Measurements from ENCODE around the gene JAM3.

Gene JAM3

DNA sequence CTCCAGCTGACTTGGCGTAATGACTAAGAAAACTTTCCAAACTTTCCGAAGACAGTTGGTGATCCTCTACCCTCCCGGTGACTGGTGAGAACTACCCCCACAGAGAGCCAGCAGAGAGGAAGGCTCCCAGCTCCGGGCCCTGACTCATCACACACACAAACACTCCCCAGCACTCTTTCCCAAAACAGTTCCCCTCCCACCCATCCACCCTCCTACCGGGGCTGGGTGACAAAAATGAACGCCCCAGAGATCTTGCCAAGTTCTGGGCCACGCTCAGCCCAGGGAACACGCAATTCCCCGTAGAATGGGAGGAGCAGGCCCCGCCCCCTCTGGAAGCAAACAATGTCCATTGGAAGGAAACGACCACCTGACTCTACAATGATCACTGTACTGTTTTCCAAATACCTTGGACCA, 21.3 kb upstream of the JAM3 start:
- Histone ChIP-seq H3K27ac (ENCODE audit: insufficient read depth, low read depth, low read length, poor library complexity, severe bottlenecking) (no peak overlapping the region), H3K4me1 (ENCODE audit: control insufficient read depth, insufficient read depth, low read length) (peaks cover 5% of the 10 kb centered on the region), H3K36me3 (ENCODE audit: control insufficient read depth, insufficient read depth, low read length) (no peaks in the 10 kb centered on the region), H3K9me3 (ENCODE audit: control insufficient read depth, low read length) (no peaks in the 10 kb centered on the region), H3K4me3 (ENCODE audit: insufficient read depth, low read depth, low read length) (no peak overlapping the region), H3K27me3 (ENCODE audit: control insufficient read depth, insufficient read depth, low read length, poor library complexity, severe bottlenecking) (peaks cover 8% of the 10 kb centered on the region)
- 61 to 66% methylated on average over 11 of the region's 11 CpGs for WGBS, 2 experiments

- no peak overlapping the region for H3K4me3 ChIP-seq (ENCODE audit: insufficient read depth, low read depth, low read length)
- no peak overlapping the region for H3K27ac ChIP-seq (ENCODE audit: insufficient read depth, low read depth, low read length, poor library complexity, severe bottlenecking)
- peaks cover 5% of the 10 kb centered on the region for H3K4me1 ChIP-seq (ENCODE audit: control insufficient read depth, insufficient read depth, low read length)
- H3K9me3 ChIP-seq (ENCODE audit: control insufficient read depth, low read length), result no peaks in the 10 kb centered on the region
- no peaks in the 10 kb centered on the region for H3K36me3 ChIP-seq (ENCODE audit: control insufficient read depth, insufficient read depth, low read length)
- WGBS, 2 experiments, result 92 to 95% methylated on average over 8 to 9 of the region's 9 CpGs
- H3K27me3 ChIP-seq (ENCODE audit: control insufficient read depth, insufficient read depth, low read length, poor library complexity, severe bottlenecking), result peaks cover 8% of the 10 kb centered on the region
Measured at GRCh38 chr11:134048028-134048427, 20.8 kb upstream of the JAM3 start.

DNA sequence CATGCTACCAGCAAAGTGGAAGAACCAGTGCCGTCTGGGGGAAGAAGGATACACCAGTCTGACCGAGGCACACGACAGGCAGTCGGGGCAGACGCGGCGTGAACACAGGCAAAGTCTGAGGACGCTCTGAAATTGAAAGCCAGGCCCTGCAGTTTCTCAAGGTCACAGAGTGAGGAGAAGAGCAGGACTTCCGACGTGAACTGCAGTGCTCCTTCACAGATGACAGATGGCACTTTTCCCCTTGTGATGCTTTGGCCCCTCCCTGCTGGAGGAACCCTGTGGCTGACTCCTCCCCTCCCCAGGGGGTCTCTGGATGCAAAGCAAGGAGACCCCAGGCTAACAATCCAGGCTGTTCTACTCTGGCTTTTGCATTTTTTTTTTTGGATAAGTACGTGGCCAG, 19.6 kb upstream of the JAM3 start:
- 56 to 58% methylated on average over 11 of the region's 11 CpGs for WGBS, 2 experiments

DNA sequence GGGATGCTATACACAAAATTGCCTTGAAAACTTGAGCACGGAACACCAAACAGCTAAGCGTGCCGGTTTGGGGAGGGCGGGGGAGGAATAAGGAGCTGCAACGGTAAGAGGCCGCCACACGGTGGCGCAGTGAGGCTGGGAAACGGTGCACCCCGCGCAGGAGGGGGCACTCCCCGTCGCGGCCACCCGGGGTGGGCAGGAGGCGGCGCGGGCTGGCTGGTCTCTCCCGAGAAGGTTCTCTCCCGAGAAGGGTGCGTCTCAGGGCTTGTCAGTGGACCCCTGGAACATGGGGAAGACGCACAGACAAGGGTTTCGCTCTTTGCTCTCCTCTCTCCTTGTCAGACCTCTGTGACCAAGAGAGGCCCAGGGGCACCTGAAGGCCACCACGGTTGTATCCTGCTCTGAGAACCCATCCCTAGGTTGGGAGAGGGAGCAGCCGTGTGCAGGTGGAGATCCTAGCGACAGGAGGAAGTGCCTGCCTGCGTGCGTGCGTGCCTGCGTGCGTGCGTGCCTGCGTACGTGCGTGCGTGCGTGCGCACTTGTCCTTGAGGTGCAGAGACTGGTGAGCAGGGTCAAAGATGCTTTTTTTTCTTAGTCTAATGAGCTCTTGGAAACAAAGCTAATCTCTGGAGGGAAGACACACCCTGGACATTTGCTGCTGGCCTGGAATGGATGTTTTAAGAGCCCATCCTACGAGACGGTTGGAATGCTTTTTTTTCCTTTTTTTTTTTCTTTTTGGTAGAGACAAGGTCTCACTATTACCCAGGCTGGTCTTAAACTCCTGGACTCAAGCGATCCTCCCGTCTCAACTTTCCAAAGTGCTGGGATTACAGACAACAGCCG, 18.1 kb upstream of the JAM3 start:
- Histone ChIP-seq H3K36me3 (ENCODE audit: control insufficient read depth, insufficient read depth, low read length) (no peaks in the 10 kb centered on the region), H3K27me3 (ENCODE audit: control insufficient read depth, insufficient read depth, low read length, poor library complexity, severe bottlenecking) (peaks cover 12% of the 10 kb centered on the region), H3K4me1 (ENCODE audit: control insufficient read depth, insufficient read depth, low read length) (peaks cover 5% of the 10 kb centered on the region), H3K4me3 (ENCODE audit: insufficient read depth, low read depth, low read length) (no peak overlapping the region), H3K27ac (ENCODE audit: insufficient read depth, low read depth, low read length, poor library complexity, severe bottlenecking) (no peak overlapping the region), H3K9me3 (ENCODE audit: control insufficient read depth, low read length) (no peaks in the 10 kb centered on the region)
- 43 to 47% methylated on average over 43 of the region's 43 CpGs for WGBS, 2 experiments

More for the DNA sequence above, 19.6 kb upstream of the JAM3 start:
- Histone ChIP-seq H3K27ac (ENCODE audit: insufficient read depth, low read depth, low read length, poor library complexity, severe bottlenecking) (no peak overlapping the region), H3K27me3 (ENCODE audit: control insufficient read depth, insufficient read depth, low read length, poor library complexity, severe bottlenecking) (peaks cover 12% of the 10 kb centered on the region), H3K4me3 (ENCODE audit: insufficient read depth, low read depth, low read length) (no peak overlapping the region), H3K36me3 (ENCODE audit: control insufficient read depth, insufficient read depth, low read length) (no peaks in the 10 kb centered on the region), H3K9me3 (ENCODE audit: control insufficient read depth, low read length) (no peaks in the 10 kb centered on the region), H3K4me1 (ENCODE audit: control insufficient read depth, insufficient read depth, low read length) (peaks cover 5% of the 10 kb centered on the region)

GRCh38 chr11:134052395-134052987, 16.4 kb upstream of the JAM3 start:
- H3K27me3 ChIP-seq (ENCODE audit: control insufficient read depth, insufficient read depth, low read length, poor library complexity, severe bottlenecking), result peaks cover 10% of the 10 kb centered on the region
- H3K9me3 ChIP-seq (ENCODE audit: control insufficient read depth, low read length), result no peaks in the 10 kb centered on the region
- no peak overlapping the region for H3K4me3 ChIP-seq (ENCODE audit: insufficient read depth, low read depth, low read length)
- no peaks in the 10 kb centered on the region for H3K36me3 ChIP-seq (ENCODE audit: control insufficient read depth, insufficient read depth, low read length)
- H3K4me1 ChIP-seq (ENCODE audit: control insufficient read depth, insufficient read depth, low read length), result no peaks in the 10 kb centered on the region
- 88% methylated on average over 12 of the region's 12 CpGs for WGBS, 2 experiments
- no peak overlapping the region for H3K27ac ChIP-seq (ENCODE audit: insufficient read depth, low read depth, low read length, poor library complexity, severe bottlenecking)

GRCh38 chr11:134052988-134053945, 15.6 kb upstream of the JAM3 start:
- Histone ChIP-seq H3K4me3 (ENCODE audit: insufficient read depth, low read depth, low read length) (no peak overlapping the region), H3K36me3 (ENCODE audit: control insufficient read depth, insufficient read depth, low read length) (no peaks in the 10 kb centered on the region), H3K9me3 (ENCODE audit: control insufficient read depth, low read length) (no peaks in the 10 kb centered on the region), H3K4me1 (ENCODE audit: control insufficient read depth, insufficient read depth, low read length) (no peaks in the 10 kb centered on the region), H3K27ac (ENCODE audit: insufficient read depth, low read depth, low read length, poor library complexity, severe bottlenecking) (no peak overlapping the region), H3K27me3 (ENCODE audit: control insufficient read depth, insufficient read depth, low read length, poor library complexity, severe bottlenecking) (peaks cover 10% of the 10 kb centered on the region)
- WGBS, 2 experiments, result 55 to 56% methylated on average over 26 of the region's 26 CpGs

DNA sequence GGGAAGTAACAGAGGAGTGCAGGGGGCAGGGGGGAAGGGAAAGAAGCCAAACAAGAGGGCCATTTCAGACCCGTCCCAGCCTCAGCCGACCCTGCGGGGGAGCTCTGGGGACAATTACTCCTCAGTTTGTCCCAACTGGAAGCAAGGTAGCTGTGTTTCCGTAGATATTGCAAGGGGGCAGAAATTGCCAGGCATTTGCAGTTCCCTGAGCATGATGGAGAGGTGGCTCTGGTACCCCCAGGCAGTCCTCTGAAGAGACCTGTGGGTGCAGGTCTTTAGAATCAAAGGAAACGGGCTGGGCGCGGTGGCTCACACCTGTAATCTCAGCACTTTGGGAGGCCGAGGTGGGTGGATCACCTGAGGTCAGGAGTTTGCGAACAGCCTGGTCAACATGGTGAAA, 13.8 kb upstream of the JAM3 start:
- Histone ChIP-seq H3K27me3 (ENCODE audit: control insufficient read depth, insufficient read depth, low read length, poor library complexity, severe bottlenecking) (peaks cover 9% of the 10 kb centered on the region), H3K27ac (ENCODE audit: insufficient read depth, low read depth, low read length, poor library complexity, severe bottlenecking) (no peak overlapping the region), H3K4me1 (ENCODE audit: control insufficient read depth, insufficient read depth, low read length) (no peaks in the 10 kb centered on the region), H3K4me3 (ENCODE audit: insufficient read depth, low read depth, low read length) (no peak overlapping the region), H3K36me3 (ENCODE audit: control insufficient read depth, insufficient read depth, low read length) (no peaks in the 10 kb centered on the region), H3K9me3 (ENCODE audit: control insufficient read depth, low read length) (no peaks in the 10 kb centered on the region)
- 77 to 78% methylated on average over 9 of the region's 9 CpGs for WGBS, 2 experiments

GRCh38 chr11:134060316-134060715, 8.6 kb upstream of the JAM3 start:
- H3K27ac ChIP-seq (ENCODE audit: insufficient read depth, low read depth, low read length, poor library complexity, severe bottlenecking), result no peak overlapping the region
- WGBS, 2 experiments, result 92 to 94% methylated on average over 3 of the region's 3 CpGs
- no peaks in the 10 kb centered on the region for H3K4me1 ChIP-seq (ENCODE audit: control insufficient read depth, insufficient read depth, low read length)
- H3K27me3 ChIP-seq (ENCODE audit: control insufficient read depth, insufficient read depth, low read length, poor library complexity, severe bottlenecking), result no peaks in the 10 kb centered on the region
- no peak overlapping the region for H3K4me3 ChIP-seq (ENCODE audit: insufficient read depth, low read depth, low read length)
- no peaks in the 10 kb centered on the region for H3K36me3 ChIP-seq (ENCODE audit: control insufficient read depth, insufficient read depth, low read length)
- H3K9me3 ChIP-seq (ENCODE audit: control insufficient read depth, low read length), result no peaks in the 10 kb centered on the region

DNA sequence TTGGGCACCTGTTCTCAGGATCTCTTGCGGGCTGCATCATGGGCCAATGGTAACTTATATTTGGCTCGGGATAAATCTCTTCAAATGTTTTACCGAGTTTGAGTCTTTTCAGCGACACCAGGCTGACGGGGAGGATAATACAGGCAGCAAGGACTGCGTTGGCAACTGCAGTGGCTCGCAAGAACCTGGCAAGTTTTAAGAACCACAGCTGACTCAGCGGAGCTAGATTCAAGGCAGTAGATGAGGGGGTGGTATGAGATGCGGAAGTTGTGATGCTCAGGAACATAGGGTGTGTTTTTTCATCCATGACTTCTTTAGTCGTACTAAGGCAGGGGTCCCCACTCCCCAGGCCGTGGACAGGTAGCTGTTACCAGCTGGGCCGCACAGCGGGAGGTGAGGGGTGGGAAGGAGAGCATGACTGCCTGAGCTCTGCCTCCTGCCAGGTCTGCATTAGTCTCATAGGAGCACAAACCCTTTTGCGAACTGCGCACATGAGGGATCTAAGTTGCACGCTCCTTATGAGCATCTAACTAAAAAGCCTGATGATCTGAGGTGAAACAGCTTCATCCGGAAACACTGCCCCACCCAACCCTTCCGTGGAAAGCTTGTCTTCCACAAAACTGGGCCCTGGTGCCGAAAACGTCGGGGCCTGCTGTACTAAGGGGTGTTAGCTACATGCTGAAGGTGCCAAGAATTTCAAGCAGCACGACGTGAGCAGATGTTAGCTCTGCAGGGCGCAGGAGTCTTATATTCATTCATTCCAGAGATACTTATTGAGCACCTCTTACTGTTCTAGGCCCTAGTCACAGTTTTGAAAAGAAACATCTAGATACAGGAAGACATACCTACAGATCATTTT, 6.4 kb upstream of the JAM3 start:
- Histone ChIP-seq H3K36me3 (ENCODE audit: control insufficient read depth, insufficient read depth, low read length) (no peaks in the 10 kb centered on the region), H3K27ac (ENCODE audit: insufficient read depth, low read depth, low read length, poor library complexity, severe bottlenecking) (no peak overlapping the region), H3K27me3 (ENCODE audit: control insufficient read depth, insufficient read depth, low read length, poor library complexity, severe bottlenecking) (peaks cover 8% of the 10 kb centered on the region), H3K9me3 (ENCODE audit: control insufficient read depth, low read length) (no peaks in the 10 kb centered on the region), H3K4me3 (ENCODE audit: insufficient read depth, low read depth, low read length) (no peak overlapping the region), H3K4me1 (ENCODE audit: control insufficient read depth, insufficient read depth, low read length) (no peaks in the 10 kb centered on the region)
- WGBS, 2 experiments, result 91 to 92% methylated on average over 24 of the region's 24 CpGs
